GM18498 (cell line): ENCODE measurements around the gene MCM3AP.

ENCODE experiments used
- ATAC-seq: cut with Tn5 transposase; IDR thresholded peaks from one replicate; pipeline ENCODE4 v1.9.1; 2021; ENCODE audit warnings: mild to moderate bottlenecking, moderate library complexity; ENCODE audit not compliant: unreplicated experiment

The MCM3AP gene

DNA sequence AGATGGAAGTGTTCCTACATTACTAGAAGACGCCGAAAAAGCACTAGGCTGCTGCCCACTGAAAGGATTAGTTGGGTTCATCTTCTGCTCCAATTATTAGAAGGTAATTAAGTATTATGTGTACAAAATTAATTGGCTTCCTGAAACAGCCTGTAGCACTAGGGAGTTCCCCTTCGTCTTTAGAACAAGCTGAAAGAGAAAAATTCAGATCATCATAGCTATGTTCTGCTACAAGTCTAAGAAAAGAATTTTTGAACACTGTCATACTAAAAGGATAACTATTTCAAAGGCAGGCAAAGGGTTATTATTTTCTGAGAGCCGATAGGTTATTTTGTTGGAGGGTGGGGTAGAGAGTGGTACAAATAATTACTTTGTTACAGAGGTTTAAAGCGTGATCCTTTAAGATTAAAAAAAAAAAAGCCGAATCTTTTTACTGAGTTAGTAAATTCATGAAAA is at the start of gene MCM3AP:
TSS of gene MCM3AP (minus strand) at position 406 of the 456 bp plus-strand sequence. CDS start at position 81, 325 bp downstream.
- ATAC-seq: no peak

DNA sequence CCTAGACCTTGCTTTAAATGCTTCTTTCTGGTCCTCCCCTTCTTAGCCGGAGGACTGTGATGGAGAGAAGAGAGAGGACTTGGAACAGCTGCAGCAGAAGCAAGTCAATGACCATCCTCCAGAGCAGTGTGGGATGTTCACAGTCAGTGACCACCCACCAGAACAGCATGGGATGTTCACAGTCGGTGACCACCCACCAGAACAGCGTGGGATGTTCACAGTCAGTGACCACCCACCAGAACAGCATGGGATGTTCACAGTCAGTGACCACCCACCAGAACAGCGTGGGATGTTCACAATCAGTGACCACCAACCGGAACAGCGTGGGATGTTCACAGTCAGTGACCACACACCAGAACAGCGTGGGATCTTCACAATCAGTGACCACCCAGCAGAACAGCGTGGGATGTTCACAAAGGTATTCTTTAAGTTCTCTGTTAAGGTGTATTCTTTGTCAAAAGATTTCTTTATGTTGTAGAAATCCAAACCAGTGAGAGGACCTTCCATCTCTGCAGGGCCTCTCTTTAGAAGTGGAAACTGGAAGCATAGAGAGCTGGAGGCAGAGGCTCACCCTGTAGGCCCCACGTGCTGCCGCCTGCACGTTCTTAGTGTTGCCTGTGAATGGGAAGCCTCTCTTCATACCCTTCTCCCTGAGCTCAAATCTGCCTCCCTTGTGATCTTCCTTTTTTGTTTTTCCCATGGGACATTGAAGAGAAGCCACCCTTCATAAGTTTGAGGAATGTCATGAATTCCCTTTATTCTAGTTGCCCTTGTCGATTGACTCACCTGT is 49.1 kb upstream of the MCM3AP start:
- ATAC-seq: no peak

DNA sequence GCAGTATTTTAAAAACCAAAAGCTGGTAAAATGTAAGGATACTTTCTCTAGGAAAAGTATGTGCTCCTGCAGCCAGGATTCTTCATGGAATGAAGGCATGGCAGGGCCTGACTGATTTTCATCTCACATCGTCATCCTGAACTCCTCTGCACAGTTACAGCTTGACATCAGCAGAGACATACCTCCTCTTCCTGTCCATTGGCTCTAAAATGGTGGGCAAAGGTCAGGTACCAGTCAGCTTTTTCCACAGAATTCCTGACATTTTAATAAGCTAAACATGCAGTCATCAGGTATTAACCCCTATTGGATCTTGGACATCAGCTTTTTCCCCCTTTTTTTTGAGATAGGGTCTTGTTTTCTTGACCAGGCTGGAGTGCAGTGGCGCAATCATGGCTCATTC is 44.4 kb upstream of the MCM3AP start:
- ATAC-seq: no peak

DNA sequence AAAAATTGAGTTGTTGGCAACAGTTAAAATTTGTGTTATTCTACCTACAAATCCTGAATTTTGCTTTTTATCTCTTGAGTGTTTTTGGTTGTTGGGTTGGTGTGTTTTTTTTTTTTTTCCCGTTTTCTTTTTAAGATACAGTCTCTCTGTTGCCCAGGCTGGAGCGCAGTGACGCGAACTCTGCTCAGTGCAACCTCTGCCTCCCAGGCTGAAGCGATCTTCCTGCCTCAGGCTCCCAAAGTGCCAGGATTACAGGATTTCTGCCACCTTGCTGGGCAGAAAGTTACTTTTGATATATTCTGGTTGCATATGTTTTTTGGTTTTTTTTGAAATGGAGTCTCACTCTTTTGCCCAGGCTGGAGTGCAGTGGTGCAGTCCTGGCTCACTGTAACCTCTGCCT is 42.7 kb upstream of the MCM3AP start:
- no peak for ATAC-seq

DNA sequence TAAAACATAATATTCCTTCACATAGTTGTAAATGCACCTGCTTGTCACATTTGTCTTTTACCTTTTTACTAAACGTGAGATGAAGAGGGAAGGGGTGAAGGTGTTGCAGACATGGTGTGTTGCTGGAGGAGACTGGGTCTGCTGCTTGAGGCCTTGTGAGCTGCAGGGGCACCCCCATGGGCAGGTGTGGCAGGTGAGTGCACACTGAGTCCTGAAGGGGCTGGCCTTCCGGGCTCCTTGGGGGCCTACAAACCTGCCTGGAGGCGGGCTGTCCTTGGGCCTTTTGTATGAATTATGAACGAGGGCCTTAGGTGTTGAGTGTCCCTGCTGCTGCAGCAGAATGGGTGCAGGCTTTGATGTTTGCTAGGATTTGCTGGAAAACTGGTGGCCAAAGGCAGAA is 42.3 kb upstream of the MCM3AP start:
- no peak for ATAC-seq

DNA sequence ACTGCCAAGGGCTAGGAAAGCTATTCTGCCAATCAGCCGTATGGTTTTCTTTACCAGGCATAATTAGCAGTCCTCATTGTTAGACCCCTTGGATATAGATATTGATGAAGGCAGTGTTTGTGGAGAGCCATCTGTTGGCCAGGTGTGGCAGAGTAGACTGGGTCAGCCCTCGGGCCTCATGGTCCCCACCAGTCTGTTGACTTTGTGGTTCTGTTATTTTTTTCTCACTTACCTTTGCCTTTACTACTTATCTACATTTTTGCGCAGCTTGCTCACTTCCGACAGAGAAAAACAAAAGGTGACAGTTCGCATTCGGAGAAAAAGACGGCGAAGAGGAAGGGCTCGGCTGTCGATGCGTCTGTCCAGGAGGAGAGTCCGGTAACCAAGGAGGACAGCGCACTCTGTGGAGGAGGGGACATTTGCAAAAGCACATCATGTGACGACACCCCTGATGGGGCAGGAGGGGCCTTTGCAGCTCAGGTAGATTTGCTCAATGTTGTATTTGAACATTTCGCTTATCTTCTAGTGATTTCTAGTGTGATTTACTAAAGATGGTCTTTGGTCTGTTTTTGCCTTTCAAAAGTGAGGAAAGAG is 40.8 kb upstream of the MCM3AP start:
- no peak for ATAC-seq

DNA sequence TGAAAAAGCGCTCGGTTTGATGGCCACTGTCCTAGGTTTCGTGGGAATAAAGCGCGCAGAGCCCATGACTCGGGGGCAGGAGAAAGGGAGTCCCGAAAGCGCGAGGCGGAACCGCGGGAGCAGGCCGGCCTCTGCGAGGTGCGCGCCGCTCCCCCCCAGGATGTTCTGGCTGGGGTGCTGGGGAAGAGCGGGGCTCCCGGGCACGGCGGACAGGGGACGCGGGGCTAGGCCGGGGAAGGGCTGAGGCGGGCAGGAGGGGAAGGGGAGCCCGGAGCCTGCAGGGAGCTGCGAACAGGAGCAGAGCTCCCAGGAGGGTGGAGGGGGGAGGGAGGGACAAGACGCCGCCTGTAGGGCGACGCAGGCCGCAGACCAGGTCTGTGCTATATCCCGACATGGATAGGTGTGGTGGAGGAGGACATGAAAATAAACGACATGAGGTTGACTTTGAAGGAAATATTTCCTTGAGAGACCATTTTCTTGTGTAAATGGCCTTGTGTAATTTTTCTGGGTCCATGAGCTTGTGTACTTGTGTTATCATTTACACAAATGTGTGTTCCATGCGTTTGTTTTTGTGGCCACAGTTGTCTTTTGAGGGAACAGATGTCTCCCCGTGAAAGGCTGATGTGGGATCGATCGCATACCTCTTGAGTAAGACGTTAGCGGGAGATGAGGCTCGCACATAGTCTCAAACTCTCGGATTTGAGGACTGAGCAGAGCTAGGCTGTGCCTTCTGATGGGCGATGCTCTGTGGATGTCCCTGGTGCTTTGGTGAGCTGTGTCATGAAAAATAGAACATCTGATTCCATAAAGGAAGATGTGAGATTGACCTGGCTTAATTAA is 39.9 kb upstream of the MCM3AP start:
- ATAC-seq: no peak

DNA sequence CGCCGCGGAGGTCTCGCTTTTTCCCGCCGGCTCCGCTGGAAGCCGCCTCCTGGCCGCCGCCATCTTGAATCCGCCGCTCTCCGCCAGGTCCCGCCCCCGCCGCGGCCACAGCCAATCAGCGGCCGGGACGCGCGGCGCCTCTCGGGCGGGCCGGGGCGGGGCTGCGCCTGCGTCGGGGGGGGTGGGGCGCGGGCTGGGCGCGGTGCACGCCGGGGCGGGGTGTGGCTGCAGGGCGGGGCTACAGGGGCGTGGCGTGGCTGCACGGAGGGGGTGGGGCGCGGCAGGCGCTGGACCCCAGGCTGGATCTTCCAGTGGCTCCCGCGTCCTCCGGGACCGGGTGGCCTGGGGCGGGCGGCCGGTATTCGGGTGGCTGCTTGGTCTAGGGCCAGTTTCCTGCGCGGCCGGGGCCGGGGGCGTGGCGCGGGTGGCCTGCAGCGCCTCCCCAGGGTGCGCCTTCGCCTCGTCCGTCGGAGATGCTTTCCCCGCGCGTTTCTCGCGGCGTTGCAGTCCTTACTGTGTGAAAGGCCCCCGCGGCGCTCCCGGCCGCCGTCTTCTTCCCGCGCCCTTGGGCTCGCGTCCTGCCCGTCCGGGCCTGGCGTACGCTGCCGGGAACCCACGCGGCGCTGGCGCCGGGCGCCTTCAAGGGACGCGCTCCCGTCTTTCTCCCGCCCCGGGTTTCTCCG is 39.1 kb upstream of the MCM3AP start:
- peak; percentile 67 for ATAC-seq

DNA sequence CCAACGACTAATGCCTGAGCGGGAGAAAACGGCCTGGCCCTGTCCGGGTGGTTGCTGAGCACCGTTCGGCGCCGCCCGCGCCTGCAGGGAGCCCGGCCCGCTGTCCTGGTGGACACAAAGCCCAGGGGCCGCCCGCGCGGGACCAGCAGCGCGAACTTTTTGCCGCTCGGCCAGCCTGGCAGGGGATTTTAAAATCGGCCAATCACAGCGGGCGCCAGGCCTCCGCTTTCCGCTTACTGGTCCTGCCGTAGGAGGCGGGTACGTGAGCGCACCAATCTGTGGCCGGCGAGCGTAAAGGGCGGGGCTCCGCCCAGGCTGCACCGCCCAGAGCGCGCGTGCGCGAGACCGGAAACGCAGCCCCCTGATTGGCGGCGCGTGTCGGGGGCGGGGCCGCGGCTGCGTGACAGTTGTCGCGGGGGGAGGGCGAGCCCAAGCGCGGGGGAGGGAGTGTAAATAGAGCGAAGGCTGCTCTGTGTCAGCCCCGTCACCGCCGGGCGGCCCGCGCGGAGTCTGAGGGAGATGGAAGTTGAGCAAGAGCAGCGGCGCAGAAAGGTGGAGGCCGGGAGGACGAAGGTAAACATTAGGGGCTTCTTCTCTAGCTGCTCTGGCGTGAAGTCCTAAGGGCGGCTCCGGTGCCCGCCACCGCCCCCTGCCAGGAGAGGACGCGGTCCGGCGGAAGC is 38.4 kb upstream of the MCM3AP start, which contains the start of the genes C21orf58 and PCNT:
TSS of gene C21orf58 (minus strand) at position 161 of the 680 bp plus-strand sequence. CDS start 1,132 bp downstream, outside the sequence.
TSS of gene PCNT (plus strand) at position 447 of the 680 bp plus-strand sequence. CDS start at position 520, 73 bp downstream.
- ATAC-seq: peak; percentile 78

DNA sequence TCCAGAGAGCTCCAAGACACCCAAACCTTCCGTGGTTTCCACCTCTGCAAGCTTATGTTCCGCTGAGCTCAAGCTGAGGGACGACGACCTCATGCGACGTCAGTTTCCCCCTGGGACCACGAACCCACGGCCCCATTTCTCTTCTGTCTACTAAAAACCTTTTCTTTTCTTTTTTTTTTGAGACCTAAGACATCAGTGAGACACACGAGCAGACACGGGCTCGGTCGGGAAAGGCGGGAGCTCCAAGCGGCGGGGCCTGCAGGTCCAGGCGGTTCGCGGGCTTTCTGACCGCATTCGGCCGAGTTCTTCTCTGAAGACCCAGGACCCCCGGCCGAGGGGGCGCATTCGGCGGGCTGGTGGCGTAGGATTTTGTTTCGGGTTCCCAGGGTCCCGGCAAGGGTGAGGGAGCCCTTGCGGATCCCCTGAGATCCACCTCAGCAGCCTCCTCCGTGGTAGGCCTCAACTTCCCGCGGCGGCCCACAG is 37.9 kb upstream of the MCM3AP start:
- ATAC-seq: peak; percentile 3

DNA sequence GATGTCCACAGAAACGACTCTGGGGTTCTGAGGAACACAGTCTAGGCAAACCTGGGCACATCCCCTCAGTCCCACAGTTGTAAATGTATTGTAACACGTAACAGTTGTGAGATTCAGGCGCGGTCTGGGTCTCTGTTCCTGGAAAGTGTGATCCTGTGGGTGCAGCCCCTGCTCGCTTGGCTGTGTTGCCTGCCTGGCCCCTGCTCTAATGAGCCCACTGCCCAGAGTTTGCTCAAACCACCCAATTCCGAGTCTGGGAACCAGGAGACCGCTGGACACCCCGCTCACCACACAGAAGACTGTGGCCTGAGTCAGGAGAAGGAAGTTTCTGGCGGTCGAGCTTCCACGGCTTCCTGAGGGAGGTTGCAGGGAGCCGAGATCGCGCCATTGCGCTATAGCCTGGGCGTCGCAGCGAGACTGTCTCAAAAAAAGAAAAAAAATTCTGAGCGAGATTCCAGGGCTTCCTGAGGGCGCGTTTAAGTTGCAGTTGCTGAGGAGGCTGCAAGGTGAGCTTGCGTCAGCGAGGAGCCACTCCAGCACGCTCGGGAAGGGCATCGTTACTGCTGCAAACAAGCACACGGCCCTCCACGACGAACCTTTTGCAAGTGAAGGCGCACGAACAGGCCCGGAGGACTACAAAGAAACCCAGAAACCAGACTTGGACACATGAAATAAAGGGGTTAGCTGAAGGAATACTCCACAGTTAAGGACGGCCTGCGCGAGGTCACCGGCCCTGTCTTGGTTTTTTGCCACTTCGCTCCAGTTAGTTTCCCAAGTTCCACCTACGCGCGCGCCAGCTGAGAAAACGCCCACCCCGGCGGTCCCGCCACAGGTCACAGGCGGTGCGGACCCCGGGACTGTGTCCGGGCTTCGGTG is 37.2 kb upstream of the MCM3AP start:
- ATAC-seq: no peak

DNA sequence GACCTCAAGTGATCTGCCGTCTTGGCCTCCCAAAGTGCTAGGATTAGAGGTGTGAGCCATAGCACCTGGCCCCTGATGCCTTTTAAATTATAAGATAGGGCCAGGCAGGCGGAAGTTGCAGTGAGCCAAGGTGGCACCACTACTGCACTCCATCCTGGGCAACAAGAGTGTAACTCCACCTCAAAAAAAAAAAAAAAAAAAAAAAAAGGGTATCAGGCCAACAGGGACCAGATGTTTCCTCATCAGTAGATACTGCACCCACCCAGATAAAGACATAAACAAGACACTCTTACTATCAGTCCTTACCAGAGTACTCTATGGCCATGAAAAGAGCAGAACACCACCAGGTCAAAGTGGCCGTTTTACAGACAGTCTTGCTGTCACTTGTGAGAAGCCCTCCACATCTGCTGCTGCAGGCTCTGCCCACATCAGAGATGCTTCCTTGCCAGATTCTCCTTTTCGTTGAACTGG is 35.0 kb upstream of the MCM3AP start:
- ATAC-seq: no peak

DNA sequence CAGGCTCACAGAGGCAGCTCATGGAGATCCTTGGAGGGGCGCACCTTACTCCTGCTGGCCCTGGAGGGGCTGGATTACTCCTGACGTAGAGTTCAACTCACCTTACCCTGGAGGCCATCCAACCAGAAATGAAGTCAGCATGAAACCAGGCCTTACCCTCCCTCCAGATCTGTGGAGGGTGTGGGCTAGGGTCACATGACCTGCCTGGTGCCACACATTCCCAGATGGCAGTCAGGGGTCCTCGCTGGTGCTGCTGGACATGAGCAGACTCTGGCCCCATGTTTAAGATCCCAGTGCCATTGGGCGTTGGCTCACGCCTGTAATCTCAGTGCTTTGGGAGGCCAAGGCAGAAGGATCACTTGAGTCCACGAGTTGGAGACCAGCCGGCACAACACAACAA is 33.8 kb upstream of the MCM3AP start:
- ATAC-seq: no peak

DNA sequence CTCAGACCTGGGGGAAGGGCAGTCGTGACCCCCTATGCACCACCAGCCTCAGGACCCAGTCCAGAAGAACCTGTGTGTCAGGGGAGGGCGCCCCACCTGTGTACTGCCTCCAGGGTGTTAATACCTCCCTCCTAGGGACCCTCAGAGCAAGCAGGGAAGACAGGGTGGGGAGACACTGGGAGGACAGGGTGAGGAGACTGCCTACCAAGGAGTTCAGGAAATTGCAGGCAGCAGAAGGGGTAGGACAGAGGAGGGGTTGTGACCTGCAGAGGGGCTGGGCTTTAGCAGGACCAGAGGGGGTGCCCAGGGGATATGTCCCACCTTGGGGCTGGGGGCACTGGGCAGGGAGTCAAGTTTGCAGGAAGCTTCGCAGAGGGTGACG is 33.0 kb upstream of the MCM3AP start:
- ATAC-seq: no peak

DNA sequence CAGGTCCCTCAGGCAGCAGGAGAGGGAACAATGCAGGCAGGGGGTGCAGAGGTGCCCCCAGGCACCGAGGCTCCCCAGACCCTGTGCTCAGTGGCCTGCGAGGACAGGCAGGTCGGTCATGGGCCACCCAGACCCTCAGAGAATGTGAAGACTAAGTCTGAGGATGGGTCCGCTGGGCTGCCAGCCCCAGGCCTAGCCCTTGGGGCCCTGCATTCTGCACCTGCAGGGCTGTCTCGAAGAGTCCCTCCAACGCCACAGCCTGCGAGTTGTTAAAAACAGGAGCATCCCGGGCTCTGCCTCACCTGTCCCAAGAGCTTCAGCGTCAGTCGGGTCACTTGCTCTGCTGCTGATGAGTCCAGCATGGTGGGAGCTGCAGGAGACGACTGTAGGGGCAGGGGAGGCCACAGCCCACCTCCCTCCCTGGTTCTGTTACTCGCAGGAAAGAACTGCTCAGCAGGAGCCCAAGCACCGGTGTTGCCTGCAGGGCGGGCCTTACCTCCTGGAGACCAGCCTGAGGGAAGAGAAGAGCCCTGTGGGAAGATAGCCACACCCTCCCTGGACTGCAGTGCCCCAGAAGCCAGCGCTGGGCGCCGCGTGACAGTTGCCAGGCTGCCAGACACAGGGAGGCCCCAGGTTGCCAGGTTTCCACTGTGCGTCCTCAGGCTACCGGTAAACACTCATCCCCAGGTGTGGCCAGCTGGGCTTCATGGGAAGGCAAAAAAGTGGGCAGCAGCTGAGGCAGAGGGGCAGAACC is 32.5 kb upstream of the MCM3AP start:
- ATAC-seq: no peak

DNA sequence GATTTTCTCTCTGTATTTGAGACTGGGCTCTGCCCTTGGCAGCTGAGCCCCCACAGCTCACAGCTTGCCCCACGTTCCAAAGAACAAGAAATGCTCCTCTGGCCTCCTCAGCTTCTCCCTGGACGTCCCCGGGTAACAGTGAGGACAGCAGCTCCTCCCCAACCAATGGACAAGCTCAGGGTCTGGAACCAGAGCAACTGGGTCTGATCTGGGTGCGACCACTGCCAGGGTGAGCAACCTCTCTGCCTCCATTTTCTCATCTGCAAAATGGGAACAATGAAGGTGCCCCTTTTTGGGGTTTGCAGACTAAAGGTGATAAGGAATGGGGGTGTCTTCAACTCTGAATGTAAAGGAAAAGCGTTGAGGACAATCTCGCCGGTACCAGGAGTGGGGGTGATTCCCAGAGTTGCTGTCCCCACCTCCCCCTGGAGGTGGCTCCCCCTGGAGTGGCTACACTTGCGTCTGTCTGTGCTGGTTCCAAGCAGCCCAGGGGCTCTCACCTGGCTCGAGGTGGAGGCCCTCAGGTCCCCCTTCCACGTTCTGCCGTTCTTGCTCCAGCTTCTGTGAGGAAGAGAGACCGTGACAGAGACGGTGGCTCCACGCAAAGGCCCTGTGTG is 31.4 kb upstream of the MCM3AP start:
- no peak for ATAC-seq

DNA sequence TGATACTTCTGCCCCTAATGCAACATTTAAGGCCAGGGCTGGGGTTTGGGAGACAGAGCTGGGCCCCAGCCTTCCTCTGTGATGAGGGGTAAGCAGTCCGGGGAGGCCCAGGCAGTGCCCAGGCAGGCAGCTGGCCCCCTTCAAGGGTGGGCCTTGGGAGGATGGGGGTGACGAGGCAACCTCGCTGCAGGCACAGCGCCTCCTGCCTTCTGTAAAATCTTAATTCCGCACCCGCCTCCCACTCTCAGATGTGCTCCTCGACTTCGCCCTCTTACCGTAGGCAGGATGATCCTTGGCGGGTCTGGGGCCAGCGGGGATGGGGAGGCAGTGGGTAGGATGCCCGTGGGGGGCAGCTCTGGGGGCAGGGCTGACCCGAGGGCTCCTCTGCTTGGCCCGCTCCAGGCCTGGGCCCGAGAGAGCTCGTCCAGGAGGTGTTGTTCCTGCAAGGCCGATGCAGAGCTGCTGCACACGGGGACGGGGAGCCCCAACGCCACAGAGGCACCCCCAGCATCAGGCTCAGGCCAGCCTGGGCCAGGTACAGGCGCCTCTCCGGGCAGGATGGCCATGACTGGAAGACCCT is 29.1 kb upstream of the MCM3AP start:
- no peak for ATAC-seq
